ENCODE data around the gene FIP1L1.

DNA sequence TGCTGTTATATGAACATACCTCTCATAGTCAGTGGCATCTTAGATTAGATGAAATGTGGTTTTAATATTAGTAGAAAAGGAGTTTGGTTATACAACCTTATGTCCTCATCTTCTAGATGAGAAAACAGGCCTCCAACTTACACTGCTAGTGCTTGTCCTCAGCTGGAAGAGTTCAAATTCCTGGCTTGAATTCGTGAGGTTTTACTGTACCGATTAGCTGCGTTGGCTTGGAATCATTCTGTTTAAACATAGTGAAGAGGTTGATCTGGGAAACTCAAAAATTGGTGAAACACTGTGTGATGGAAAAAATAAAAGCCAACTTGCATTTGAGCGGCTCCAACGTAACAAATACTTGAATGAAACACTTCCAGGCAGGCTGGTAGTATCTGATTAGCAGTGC, 132.9 kb downstream of the FIP1L1 start:
- TF ChIP-seq, protein P1, sequence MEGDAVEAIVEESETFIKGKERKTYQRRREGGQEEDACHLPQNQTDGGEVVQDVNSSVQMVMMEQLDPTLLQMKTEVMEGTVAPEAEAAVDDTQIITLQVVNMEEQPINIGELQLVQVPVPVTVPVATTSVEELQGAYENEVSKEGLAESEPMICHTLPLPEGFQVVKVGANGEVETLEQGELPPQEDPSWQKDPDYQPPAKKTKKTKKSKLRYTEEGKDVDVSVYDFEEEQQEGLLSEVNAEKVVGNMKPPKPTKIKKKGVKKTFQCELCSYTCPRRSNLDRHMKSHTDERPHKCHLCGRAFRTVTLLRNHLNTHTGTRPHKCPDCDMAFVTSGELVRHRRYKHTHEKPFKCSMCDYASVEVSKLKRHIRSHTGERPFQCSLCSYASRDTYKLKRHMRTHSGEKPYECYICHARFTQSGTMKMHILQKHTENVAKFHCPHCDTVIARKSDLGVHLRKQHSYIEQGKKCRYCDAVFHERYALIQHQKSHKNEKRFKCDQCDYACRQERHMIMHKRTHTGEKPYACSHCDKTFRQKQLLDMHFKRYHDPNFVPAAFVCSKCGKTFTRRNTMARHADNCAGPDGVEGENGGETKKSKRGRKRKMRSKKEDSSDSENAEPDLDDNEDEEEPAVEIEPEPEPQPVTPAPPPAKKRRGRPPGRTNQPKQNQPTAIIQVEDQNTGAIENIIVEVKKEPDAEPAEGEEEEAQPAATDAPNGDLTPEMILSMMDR (IDR thresholded peaks at IDR 0.05 in 8 of 11, conservative IDR thresholded peaks at IDR 0.05 in 3 of 11): no peak
- TF ChIP-seq POLR2A (IDR thresholded peaks at IDR 0.05): no peak
